ENCODE measurements around the gene CPNE4. TPM values are rescaled to one million over a fixed set of nuclear protein-coding genes. Genes with fewer than 3 reads are reported as not detected.

The CPNE4 gene
- total and polyA plus RNA-seq, 9 of the 15 experiments (the other 6 are each of a cell fraction or from before 2014, with no cell fraction given) = not detected

GRCh38 chr3:131568460-131568859, 466.4 kb downstream of the CPNE4 start (continued):
- TF ChIP-seq NFYB (IDR thresholded peaks at IDR 0.05; ENCODE audit: extremely low read depth, insufficient read length) (no peak), SNIP1 (IDR thresholded peaks at IDR 0.05; ENCODE audit: low read depth) (no peak)

- H4K20me1 ChIP-seq (replicated peaks; ENCODE audit: control insufficient read depth, insufficient read depth, low read length) = no peaks in the 10 kb centered on the region
- FAIRE-seq = no peak
These were observed 470.0 kb downstream of the CPNE4 start for GRCh38 chr3:131564812-131565211.

More at GRCh38 chr3:131564812-131565211, 470.0 kb downstream of the CPNE4 start:
- DNase-seq (ENCODE audit: extremely low read depth in 1 of 4, low spot score in 3 of 4) (no peak), ATAC-seq (no peak)
- Histone ChIP-seq H3K9ac (ENCODE audit: insufficient read depth in 1 of 2, low read depth in 2 of 2, low read length in 2 of 2) (no peak overlapping the region), H3K36me3 (ENCODE audit: control insufficient read depth, insufficient read depth, low read length) (no peaks in the 10 kb centered on the region), H3K9me3 (replicated peaks; ENCODE audit: control insufficient read depth, insufficient read depth, low read depth, low read length) (no peaks in the 10 kb centered on the region), H3K4me2 (ENCODE audit: insufficient read depth, low read length) (no peak overlapping the region), H3K79me2 (ENCODE audit: control insufficient read depth, insufficient read depth, low read length) (no peaks in the 10 kb centered on the region), H3K27ac (ENCODE audit: extremely low read depth, low read depth, low read length) (no peak overlapping the region), H3K4me3 (no peak overlapping the region), H3K9me1 (ENCODE audit: control insufficient read depth, insufficient read depth, low read length) (no peaks in the 10 kb centered on the region), H3K27me3 (ENCODE audit: control insufficient read depth in 2 of 2, insufficient read depth in 2 of 2, low read length in 2 of 2) (no peaks in the 10 kb centered on the region), H2AFZ (ENCODE audit: low read depth, low read length) (no peak overlapping the region), H3K4me1 (replicated peaks in 1 of 2; ENCODE audit: control insufficient read depth in 2 of 2, insufficient read depth in 2 of 2, low read length in 2 of 2) (no peaks in the 10 kb centered on the region)
- intact Hi-C loops (cut with micrococcal nuclease) = no loop called here
- POLR2A ChIA-PET = no interaction called here
- BruUV-seq (replicated peaks) = no TSS peak
- TF ChIP-seq RBM22 (IDR thresholded peaks at IDR 0.05; ENCODE audit: low read depth, low read length, poor library complexity, severe bottlenecking) (no peak), ZBTB26 (CRISPR knock-in tag; IDR thresholded peaks at IDR 0.05) (no peak), KLF1 (tag; IDR thresholded peaks at IDR 0.05) (no peak), TCF7 (IDR thresholded peaks at IDR 0.05; ENCODE audit: borderline replicate concordance) (no peak)
- TF ChIP-seq, protein P1, sequence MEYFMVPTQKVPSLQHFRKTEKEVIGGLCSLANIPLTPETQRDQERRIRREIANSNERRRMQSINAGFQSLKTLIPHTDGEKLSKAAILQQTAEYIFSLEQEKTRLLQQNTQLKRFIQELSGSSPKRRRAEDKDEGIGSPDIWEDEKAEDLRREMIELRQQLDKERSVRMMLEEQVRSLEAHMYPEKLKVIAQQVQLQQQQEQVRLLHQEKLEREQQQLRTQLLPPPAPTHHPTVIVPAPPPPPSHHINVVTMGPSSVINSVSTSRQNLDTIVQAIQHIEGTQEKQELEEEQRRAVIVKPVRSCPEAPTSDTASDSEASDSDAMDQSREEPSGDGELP (CRISPR knock-in tag; IDR thresholded peaks at IDR 0.05; ENCODE audit: borderline replicate concordance) = no peak
- in situ Hi-C loops (cut with MboI) = no loop called here
- CTCF ChIA-PET (ENCODE audit: low intra/inter-chr PET ratio) = no interaction called here
- WGBS (ENCODE audit: insufficient coverage, low coverage, missing lambda C conversion rate) = 0% methylated on average over 4 of the region's 4 CpGs

Measured in K562 (cell line).